ENCODE results near the gene PTPRT. TPM values are rescaled to one million over a fixed set of nuclear protein-coding genes. Genes with fewer than 3 reads are reported as not detected.

Gene PTPRT
- total and polyA plus RNA-seq, 10 of the 15 experiments (the other 5 are each of a cell fraction or from before 2014, with no cell fraction given), result not detected

GRCh38 chr20:42067596-42067995, 1122.1 kb downstream of the PTPRT start:
- ChIA-PET CTCF (no interaction called here), SMC1A (ENCODE audit: uncharacterized antibody, unreplicated experiment) (interaction anchor here (0.7 kb wide), 1 partner anchor 17 kb away, joined by 3 read pairs; no protein-coding TSS in a partner anchor), POLR2A (no interaction called here), RAD21 (ENCODE audit: unreplicated experiment) (no interaction called here)
- no TSS peak for BruUV-seq (replicated peaks)
- H3K36me3 ChIP-seq (ENCODE audit: control insufficient read depth in 2 of 2, insufficient read depth in 2 of 2, low read length in 1 of 2), result no peaks in the 10 kb centered on the region
- 0% methylated on average over 3 of the region's 3 CpGs for WGBS (ENCODE audit: insufficient coverage, insufficient replicate concordance, low lambda C conversion rate, missing lambda C conversion rate)
- FAIRE-seq (no peak), DNase-seq (ENCODE audit: low read depth, low spot score) (no peak), ATAC-seq (no peak)
- H3K9me3 ChIP-seq (replicated peaks; ENCODE audit: control insufficient read depth, insufficient read depth, low read length), result no peaks in the 10 kb centered on the region
- no peak overlapping the region for H3K27ac ChIP-seq (ENCODE audit: control insufficient read depth, insufficient read depth)
- H3K27me3 ChIP-seq (replicated peaks in 1 of 2; ENCODE audit: control insufficient read depth in 2 of 2, insufficient read depth in 2 of 2, low read length in 1 of 2), result 0 out of 4 replicates have a peak, but pooled peaks cover 0 to 3% of the 10 kb centered on the region in 2 experiments
- no peaks in the 10 kb centered on the region for H4K20me1 ChIP-seq (ENCODE audit: control insufficient read depth, insufficient read depth)
- H2AFZ ChIP-seq (ENCODE audit: control insufficient read depth, low read depth, low read length), result no peak overlapping the region
- H3K4me2 ChIP-seq (ENCODE audit: control insufficient read depth, insufficient read depth), result no peak overlapping the region
- no peak overlapping the region for H3K9ac ChIP-seq (ENCODE audit: control insufficient read depth, insufficient read depth, low read length)
- H3K4me1 ChIP-seq (ENCODE audit: control insufficient read depth, insufficient read depth, low read length), result no peaks in the 10 kb centered on the region
- intact Hi-C loops (cut with micrococcal nuclease; ENCODE audit: unreplicated experiment), result no loop called here
- no peaks in the 10 kb centered on the region for H3K79me2 ChIP-seq (ENCODE audit: control insufficient read depth, insufficient read depth, low read length)
- in situ Hi-C loops (cut with MboI), result no loop called here
- H3K4me3 ChIP-seq, result no peak overlapping the region
- TF ChIP-seq TCF3 (IDR thresholded peaks at IDR 0.05; ENCODE audit: borderline replicate concordance, insufficient read depth, low read depth, low read length) (no peak), NR2F1 (conservative IDR thresholded peaks at IDR 0.05) (no peak), ZNF207 (IDR thresholded peaks at IDR 0.05; ENCODE audit: borderline replicate concordance) (no peak), TBL1XR1 (IDR thresholded peaks at IDR 0.05; ENCODE audit: low read depth, low read length) (no peak), CREB1 (IDR thresholded peaks at IDR 0.05; ENCODE audit: low read depth) (no peak), SMAD5 (IDR thresholded peaks at IDR 0.05; ENCODE audit: low read depth) (no peak), SUZ12 (IDR thresholded peaks at IDR 0.05; ENCODE audit: unreplicated experiment) (no peak), CHD2 (IDR thresholded peaks at IDR 0.05; ENCODE audit: borderline replicate concordance, low read depth, low read length) (no peak), ZNF274 (IDR thresholded peaks at IDR 0.05; ENCODE audit: insufficient read depth, insufficient read length) (no peak), E4F1 (IDR thresholded peaks at IDR 0.05; ENCODE audit: borderline replicate concordance, partially characterized antibody) (no peak), PBX3 (IDR thresholded peaks at IDR 0.05; ENCODE audit: insufficient replicate concordance, low read depth, low read length) (no peak), ZSCAN29 (IDR thresholded peaks at IDR 0.05) (no peak), RELA (IDR thresholded peaks at IDR 0.05; ENCODE audit: borderline replicate concordance, partially characterized antibody) (no peak), PRDM15 (CRISPR knock-in tag; IDR thresholded peaks at IDR 0.05) (no peak)
- TF ChIP-seq, protein P1, sequence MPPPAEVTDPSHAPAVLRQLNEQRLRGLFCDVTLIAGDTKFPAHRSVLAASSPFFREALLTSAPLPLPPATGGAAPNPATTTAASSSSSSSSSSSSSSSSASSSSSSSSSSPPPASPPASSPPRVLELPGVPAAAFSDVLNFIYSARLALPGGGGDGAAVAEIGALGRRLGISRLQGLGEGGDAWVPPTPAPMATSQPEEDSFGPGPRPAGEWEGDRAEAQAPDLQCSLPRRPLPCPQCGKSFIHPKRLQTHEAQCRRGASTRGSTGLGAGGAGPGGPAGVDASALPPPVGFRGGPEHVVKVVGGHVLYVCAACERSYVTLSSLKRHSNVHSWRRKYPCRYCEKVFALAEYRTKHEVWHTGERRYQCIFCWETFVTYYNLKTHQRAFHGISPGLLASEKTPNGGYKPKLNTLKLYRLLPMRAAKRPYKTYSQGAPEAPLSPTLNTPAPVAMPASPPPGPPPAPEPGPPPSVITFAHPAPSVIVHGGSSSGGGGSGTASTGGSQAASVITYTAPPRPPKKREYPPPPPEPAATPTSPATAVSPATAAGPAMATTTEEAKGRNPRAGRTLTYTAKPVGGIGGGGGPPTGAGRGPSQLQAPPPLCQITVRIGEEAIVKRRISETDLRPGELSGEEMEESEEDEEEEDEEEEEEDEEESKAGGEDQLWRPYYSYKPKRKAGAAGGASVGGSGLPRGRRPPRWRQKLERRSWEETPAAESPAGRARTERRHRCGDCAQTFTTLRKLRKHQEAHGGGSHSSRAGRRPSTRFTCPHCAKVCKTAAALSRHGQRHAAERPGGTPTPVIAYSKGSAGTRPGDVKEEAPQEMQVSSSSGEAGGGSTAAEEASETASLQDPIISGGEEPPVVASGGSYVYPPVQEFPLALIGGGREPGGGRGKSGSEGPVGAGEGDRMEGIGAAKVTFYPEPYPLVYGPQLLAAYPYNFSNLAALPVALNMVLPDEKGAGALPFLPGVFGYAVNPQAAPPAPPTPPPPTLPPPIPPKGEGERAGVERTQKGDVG (CRISPR knock-in tag; IDR thresholded peaks at IDR 0.05), result no peak
